OCI-LY1 (cell line): ENCODE results near the gene ZBTB45.

Experiments used
- H2AFZ ChIP-seq: fragments of 200-600 bp; sonication (generic), shearing (Covaris generic); 2 replicates; pipeline ENCODE4 v1.6.0; 2014; ENCODE audit warnings: antibody characterized with exemption, mild to moderate bottlenecking, low read length
- H3F3A ChIP-seq: fragments of 200-600 bp; sonication (generic), shearing (Covaris generic); 2 replicates; pipeline ENCODE4 v1.6.0; 2014; ENCODE audit warnings: mild to moderate bottlenecking, antibody characterized with exemption, low read length, moderate library complexity; ENCODE audit not compliant: insufficient read depth
- H3K27ac ChIP-seq: fragments of 200-600 bp; sonication (generic); 2 replicates; pipeline ENCODE4 v1.5.1; 2014; ENCODE audit warnings: low read length, mixed run types, mild to moderate bottlenecking, low read depth; ENCODE audit not compliant: poor library complexity, severe bottlenecking
- H3K27me3 ChIP-seq: fragments of 200-600 bp; sonication (generic); 2 replicates; pipeline ENCODE4 v1.6.0; 2014; ENCODE audit warnings: antibody characterized with exemption, mild to moderate bottlenecking, low read length, moderate library complexity; ENCODE audit not compliant: insufficient read depth
- H3K36me3 ChIP-seq: fragments of 200-600 bp; sonication (generic); 2 replicates; pipeline ENCODE4 v1.6.1; 2014; ENCODE audit warnings: mild to moderate bottlenecking, antibody characterized with exemption, low read length, moderate library complexity, mixed read lengths; ENCODE audit not compliant: insufficient read depth
- H3K4me1 ChIP-seq: fragments of 200-600 bp; sonication (generic); 2 replicates; pipeline ENCODE4 v1.5.1; 2014; ENCODE audit warnings: mild to moderate bottlenecking, low read length, moderate library complexity; ENCODE audit not compliant: insufficient read depth, severe bottlenecking
- H3K4me2 ChIP-seq: fragments of 200-600 bp; sonication (generic), shearing (Covaris generic); 2 replicates; pipeline ENCODE4 v1.6.1; 2014; ENCODE audit warnings: low read length
- H3K4me3 ChIP-seq: fragments of 200-600 bp; sonication (generic); 2 replicates; pipeline ENCODE4 v1.5.1; 2014; ENCODE audit warnings: low read length, low read depth, mild to moderate bottlenecking, mixed read lengths; ENCODE audit not compliant: poor library complexity, severe bottlenecking
- H3K79me2 ChIP-seq: fragments of 200-600 bp; shearing (Covaris generic); 2 replicates; pipeline ENCODE4 v1.6.1; 2016; ENCODE audit warnings: mixed run types, low read length, mixed read lengths; ENCODE audit not compliant: insufficient read depth
- H3K9ac ChIP-seq: fragments of 200-600 bp; sonication (generic), shearing (Covaris generic); 2 replicates; pipeline ENCODE4 v1.6.1; 2014; ENCODE audit warnings: mild to moderate bottlenecking, low read length, mixed read lengths
- H3K9me2 ChIP-seq: fragments of 200-600 bp; sonication (generic), shearing (Covaris generic); 2 replicates; pipeline ENCODE4 v1.6.1; 2014; ENCODE audit warnings: low read depth, mild to moderate bottlenecking, low read length, mixed read lengths
- H3K9me3 ChIP-seq: fragments of 200-600 bp; shearing (Covaris generic); 2 replicates; pipeline ENCODE4 v1.6.1; 2014; ENCODE audit warnings: low read length, mixed read lengths
- H4K20me1 ChIP-seq: fragments of 200-600 bp; sonication (generic), shearing (Covaris generic); 2 replicates; pipeline ENCODE4 v1.6.0; 2016; ENCODE audit warnings: mild to moderate bottlenecking, low read length; ENCODE audit not compliant: insufficient read depth
- CTCF ChIP-seq: fragments of 200-600 bp; sonication (generic), shearing (Covaris generic); IDR thresholded peaks from 2 replicates; pipeline ENCODE4 v1.5.1; 2017; ENCODE audit warnings: mild to moderate bottlenecking, antibody characterized with exemption, low read length, moderate library complexity, mixed read lengths
- EZH2 ChIP-seq: fragments of 200-600 bp; sonication (generic), shearing (Covaris generic); IDR thresholded peaks from 2 replicates; pipeline ENCODE4 v1.8.0; 2017; ENCODE audit warnings: borderline replicate concordance, mixed run types, mild to moderate bottlenecking, antibody characterized with exemption, low read length, moderate library complexity, mixed read lengths

The ZBTB45 gene

GRCh38 chr19:58515259-58515658 is 4.4 kb downstream of the ZBTB45 start:
- peak overlapping the region; percentile 87 for H3K4me2 ChIP-seq
- TF ChIP-seq EZH2 (no peak), CTCF (no peak)
- peak overlapping the region; percentile 89 for H3K4me3 ChIP-seq
- peaks cover 9% of the 10 kb centered on the region; the same call in 1 of the 2 replicates for H3K36me3 ChIP-seq
- no peaks in the 10 kb centered on the region for H3K27me3 ChIP-seq
- H3K79me2 ChIP-seq = peaks cover 5% of the 10 kb centered on the region; the same call in 1 of the 2 replicates
- H3K9me2 ChIP-seq = no peaks in the 10 kb centered on the region
- H3K27ac ChIP-seq = peak overlapping the region; percentile 74
- H3K9ac ChIP-seq = peak overlapping the region; percentile 42
- H3K9me3 ChIP-seq = no peaks in the 10 kb centered on the region
- H3K4me1 ChIP-seq = peaks cover 46% of the 10 kb centered on the region
- H3F3A ChIP-seq = no peaks in the 10 kb centered on the region
- H4K20me1 ChIP-seq = no peaks in the 10 kb centered on the region
- no peak overlapping the region for H2AFZ ChIP-seq

DNA sequence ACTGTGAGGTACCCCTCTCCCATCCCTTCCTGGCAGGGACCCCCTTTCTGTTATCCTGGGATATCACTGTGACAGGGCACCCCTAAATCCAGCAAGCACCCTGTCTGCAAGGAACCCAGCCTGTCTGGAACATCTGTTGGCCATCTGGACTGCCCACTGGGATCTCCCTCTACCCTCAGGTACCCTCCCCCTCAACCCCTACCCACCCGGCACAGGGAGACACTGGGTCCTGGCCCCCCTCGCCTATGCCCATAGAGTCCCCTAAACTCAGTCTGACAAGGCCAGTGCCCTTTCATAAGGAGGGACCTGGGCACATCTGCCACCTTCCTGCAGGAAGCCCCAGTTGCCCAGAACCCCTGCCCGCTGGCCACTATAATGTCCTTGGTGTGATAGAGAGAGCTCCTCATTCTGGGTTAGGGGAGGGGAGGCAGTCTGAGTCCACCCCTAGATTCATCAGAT is 5.0 kb downstream of the ZBTB45 start:
- H3K9ac ChIP-seq = peak overlapping the region; percentile 95
- H3K4me1 ChIP-seq = peaks cover 44% of the 10 kb centered on the region
- H3K4me2 ChIP-seq = peak overlapping the region; percentile 87
- peaks cover 9% of the 10 kb centered on the region for H3K36me3 ChIP-seq
- H3K4me3 ChIP-seq = peak overlapping the region; percentile 89
- H3K9me2 ChIP-seq = no peaks in the 10 kb centered on the region
- no peaks in the 10 kb centered on the region for H4K20me1 ChIP-seq
- no peak overlapping the region for H2AFZ ChIP-seq
- H3F3A ChIP-seq = no peaks in the 10 kb centered on the region
- TF ChIP-seq CTCF = no peak
- no peak for TF ChIP-seq EZH2
- H3K9me3 ChIP-seq = no peaks in the 10 kb centered on the region
- no peaks in the 10 kb centered on the region for H3K27me3 ChIP-seq
- peak overlapping the region; percentile 71 for H3K27ac ChIP-seq
- peaks cover 5% of the 10 kb centered on the region; the same call in 1 of the 2 replicates for H3K79me2 ChIP-seq

DNA sequence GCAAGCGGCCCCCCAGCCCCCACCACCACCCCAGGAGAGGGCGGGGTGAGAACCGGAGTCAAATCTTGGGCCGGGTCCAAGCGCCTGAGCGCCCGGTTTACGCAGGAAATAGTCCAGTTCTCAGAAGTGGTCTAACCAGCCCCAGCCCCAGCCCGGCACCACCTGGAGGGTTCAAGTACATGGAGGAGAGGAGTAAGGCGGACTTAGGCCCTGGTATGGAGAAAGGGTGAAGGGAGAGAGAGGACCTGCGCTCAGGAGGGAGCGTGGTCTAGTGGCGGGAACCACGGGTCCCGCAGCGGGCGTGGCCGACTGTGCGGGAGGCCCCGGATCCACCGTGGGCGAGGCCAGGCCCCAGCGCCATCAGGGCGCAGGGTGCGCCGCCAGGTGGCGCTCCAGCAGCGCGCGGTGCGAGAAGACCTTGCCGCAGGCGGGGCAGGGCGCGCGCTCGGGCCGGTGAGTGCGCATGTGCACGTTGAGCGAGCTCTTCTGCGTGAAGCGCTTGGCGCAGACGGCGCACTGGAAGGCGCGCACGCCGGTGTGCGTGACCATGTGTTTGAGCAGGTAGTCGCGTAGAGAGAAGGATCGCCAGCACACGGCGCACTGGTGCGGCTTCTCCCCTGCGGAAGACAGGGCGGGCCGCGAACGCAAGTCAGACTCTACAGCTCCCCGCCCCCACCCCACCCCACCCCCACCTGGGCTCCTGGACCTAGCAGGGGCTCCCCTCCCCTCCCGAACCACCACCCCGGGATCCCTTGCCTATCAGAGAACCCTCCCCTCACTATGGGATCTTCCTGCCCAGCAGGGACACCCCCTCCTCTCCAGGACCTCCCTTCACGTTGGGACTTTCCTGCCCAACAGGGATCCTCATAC is 5.7 kb downstream of the ZBTB45 start:
- H3K9ac ChIP-seq = peak overlapping the region; percentile 95
- peak overlapping the region; percentile 89 for H3K4me3 ChIP-seq
- no peaks in the 10 kb centered on the region for H3K9me3 ChIP-seq
- H3K27ac ChIP-seq = peak overlapping the region; percentile 71
- H3K4me2 ChIP-seq = peak overlapping the region; percentile 87
- no peak overlapping the region; the same call in 1 of the 2 replicates for H2AFZ ChIP-seq
- no peaks in the 10 kb centered on the region for H3K27me3 ChIP-seq
- no peaks in the 10 kb centered on the region for H3F3A ChIP-seq
- H4K20me1 ChIP-seq = no peaks in the 10 kb centered on the region
- no peak for TF ChIP-seq EZH2
- TF ChIP-seq CTCF = peak; percentile 98
- H3K79me2 ChIP-seq = peaks cover 5% of the 10 kb centered on the region; the same call in 1 of the 2 replicates
- H3K4me1 ChIP-seq = peaks cover 43% of the 10 kb centered on the region
- H3K9me2 ChIP-seq = no peaks in the 10 kb centered on the region
- peaks cover 9% of the 10 kb centered on the region for H3K36me3 ChIP-seq
